HEK293T (cell line): ENCODE data around the gene TBX18.

Experiments used
- ARNT ChIP-seq: fragments of 450-650 bp; IDR thresholded peaks from 2 replicates; pipeline ENCODE4 v1.6.1; 2017; ENCODE audit warnings: mild to moderate bottlenecking
- BHLHE40 ChIP-seq: fragments of 450-650 bp; IDR thresholded peaks from 2 replicates; pipeline ENCODE4 v1.6.1; 2016; ENCODE audit warnings: mild to moderate bottlenecking, moderate library complexity, borderline replicate concordance
- CTBP1 ChIP-seq: fragments of 450-650 bp; IDR thresholded peaks from 2 replicates; pipeline ENCODE4 v1.6.1; 2016; ENCODE audit warnings: borderline replicate concordance
- FOXA1 ChIP-seq: fragments of 450-650 bp; IDR thresholded peaks from 2 replicates; pipeline ENCODE4 v1.6.1; 2016; ENCODE audit warnings: mild to moderate bottlenecking
- FOXK2 ChIP-seq: fragments of 450-650 bp; IDR thresholded peaks from 2 replicates; pipeline ENCODE4 v1.6.1; 2016; ENCODE audit warnings: mild to moderate bottlenecking
- FOXM1 ChIP-seq: fragments of 450-650 bp; IDR thresholded peaks from 2 replicates; pipeline ENCODE4 v1.6.1; 2017; ENCODE audit warnings: mild to moderate bottlenecking, borderline replicate concordance
- HDGF ChIP-seq: fragments of 450-650 bp; IDR thresholded peaks from 2 replicates; pipeline ENCODE4 v1.6.1; 2017; ENCODE audit warnings: antibody characterized with exemption, borderline replicate concordance
- L3MBTL2 ChIP-seq: fragments of 450-650 bp; conservative IDR thresholded peaks from 2 replicates; pipeline ENCODE4 v1.6.1; 2016; ENCODE audit warnings: mild to moderate bottlenecking
- PKNOX1 ChIP-seq: fragments of 450-650 bp; IDR thresholded peaks from 2 replicates; pipeline ENCODE4 v1.6.1; 2016
- SP1 ChIP-seq: fragments of 450-650 bp; IDR thresholded peaks from 2 replicates; pipeline ENCODE4 v1.6.1; 2017
- SUZ12 ChIP-seq: fragments of 450-650 bp; IDR thresholded peaks from 2 replicates; pipeline ENCODE4 v1.6.1; 2016; ENCODE audit warnings: mild to moderate bottlenecking
- TARDBP ChIP-seq: fragments of 450-650 bp; IDR thresholded peaks from 2 replicates; pipeline ENCODE4 v1.6.1; 2016
- ZNF384 ChIP-seq: fragments of 450-650 bp; IDR thresholded peaks from 2 replicates; pipeline ENCODE4 v1.6.1; 2016

DNA sequence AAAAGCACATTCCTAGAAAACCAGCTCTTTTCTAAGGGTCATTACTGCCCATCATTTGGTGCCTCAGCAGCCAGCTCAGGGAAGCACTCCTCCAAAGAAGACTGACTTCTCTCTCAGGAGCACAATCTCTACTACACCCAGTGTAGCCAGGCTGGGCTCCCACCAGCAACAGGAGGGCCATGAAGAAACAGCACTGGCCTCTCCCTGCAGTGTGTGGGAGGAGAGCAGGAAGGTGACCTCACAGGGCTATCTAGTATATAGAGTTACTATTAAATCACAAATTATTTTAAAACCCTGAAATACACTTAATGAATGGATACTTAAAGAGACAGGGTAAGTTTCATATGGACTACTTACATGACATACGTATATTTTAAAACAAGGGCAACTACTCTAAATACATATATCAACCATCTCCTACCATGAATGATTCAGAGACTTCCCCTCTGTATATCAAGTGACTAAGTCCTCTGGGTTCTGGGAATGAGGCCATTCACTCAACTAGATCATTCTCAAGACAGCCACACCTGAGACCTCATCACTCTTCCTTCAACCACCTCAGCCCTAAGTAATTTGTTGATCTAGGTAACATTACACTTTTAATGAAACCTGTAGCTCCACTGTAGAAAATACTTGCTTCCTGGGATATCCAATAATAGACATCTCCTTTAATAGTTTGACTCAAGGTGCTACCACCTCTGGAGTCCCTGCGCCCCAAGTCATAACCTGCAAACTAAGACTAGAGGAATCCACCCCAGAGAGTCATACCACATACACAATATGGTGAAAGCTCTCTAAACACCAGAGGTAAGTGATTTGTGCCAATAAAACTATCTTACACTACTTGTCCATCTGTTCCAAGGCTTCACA, 25.2 kb downstream of the TBX18 start:
- TF ChIP-seq SUZ12 (no peak), TARDBP (no peak), FOXM1 (no peak), SP1 (no peak), PKNOX1 (no peak), ZNF384 (no peak), BHLHE40 (no peak), HDGF (no peak), ARNT (no peak), FOXA1 (no peak), FOXK2 (no peak), CTBP1 (no peak), L3MBTL2 (no peak)
